H54 (cell line): ENCODE measurements around the gene LRRC10.
A peak's percentile ranks its signal among the peaks of the same experiment; 100 is the strongest.

Source experiments
- DNase-seq: peaks from one replicate; pipeline ENCODE4 v3.0.0; 2011; ENCODE audit warnings: low spot score, mixed read lengths; ENCODE audit not compliant: insufficient read length
- FAIRE-seq: peaks from 3 replicates; lab custom pipeline; 2011; peaks lifted over from hg19 to GRCh38; lab: Jason Lieb, UNC
- POLR2A ChIP-seq: IDR thresholded peaks from 2 replicates; pipeline ENCODE4 v1.6.1; 2011; ENCODE audit warnings: low read depth, mild to moderate bottlenecking, low read length

The LRRC10 gene

GRCh38 chr12:69570000-69570516, 40.6 kb downstream of the LRRC10 start:
- DNase-seq, result no peak
- TF ChIP-seq POLR2A, result no peak
- FAIRE-seq, result peak; percentile 96

DNA sequence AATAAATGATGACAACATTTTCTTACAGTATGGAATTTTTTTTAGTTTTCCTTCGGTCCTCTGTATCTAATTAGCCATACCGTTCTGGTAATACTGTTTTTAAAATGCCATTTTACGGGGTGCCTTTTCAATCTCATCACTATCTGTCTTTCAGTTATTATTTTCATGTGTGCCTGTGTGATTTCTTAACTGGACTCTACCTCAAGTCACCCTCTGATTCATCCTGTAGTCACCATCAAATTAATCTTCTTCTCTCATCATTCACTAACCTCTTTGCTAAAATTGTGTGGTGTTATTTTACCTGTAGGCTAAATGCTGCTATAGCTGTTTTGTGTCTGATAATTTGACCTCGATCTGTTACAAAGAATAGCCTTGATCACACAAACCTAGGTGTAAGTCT, 41.5 kb downstream of the LRRC10 start:
- no peak for TF ChIP-seq POLR2A
- DNase-seq, result no peak
- FAIRE-seq, result no peak

DNA sequence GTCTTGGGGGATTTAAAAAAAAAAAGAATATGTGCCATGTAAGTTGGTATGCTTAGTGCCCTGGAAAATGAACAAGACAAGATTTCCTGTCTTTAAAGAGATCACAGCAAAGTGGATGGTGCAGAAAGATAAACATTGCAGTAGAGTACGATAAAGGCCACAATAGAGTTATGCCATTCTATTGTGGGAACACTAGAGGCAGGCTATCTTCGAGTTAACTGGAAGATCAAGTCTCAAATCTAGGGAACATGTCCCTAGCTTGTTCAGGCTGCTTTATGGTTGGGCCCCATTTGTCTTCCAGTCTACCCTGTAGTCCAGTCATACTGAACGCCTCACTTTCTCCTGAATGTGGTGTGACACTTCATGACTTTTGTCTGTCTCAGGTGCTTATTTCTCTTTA, 44.1 kb downstream of the LRRC10 start:
- peak; percentile 78 for FAIRE-seq
- no peak for TF ChIP-seq POLR2A
- no peak for DNase-seq

GRCh38 chr12:69563166-69563762, 47.4 kb downstream of the LRRC10 start:
- FAIRE-seq (no peak), DNase-seq (no peak)
- TF ChIP-seq POLR2A, result no peak
